GM19193 (cell line): ENCODE data around the gene STPG4.

ENCODE experiments used
- POLR2A ChIP-seq: IDR thresholded peaks from 4 replicates; pipeline ENCODE4 v1.6.1; 2011; ENCODE audit not compliant: insufficient read depth, insufficient read length; ENCODE audit errors: extremely low read depth

STPG4 gene

GRCh38 chr2:47041891-47042684 is 113.0 kb downstream of the STPG4 start:
- TF ChIP-seq POLR2A, result no peak

DNA sequence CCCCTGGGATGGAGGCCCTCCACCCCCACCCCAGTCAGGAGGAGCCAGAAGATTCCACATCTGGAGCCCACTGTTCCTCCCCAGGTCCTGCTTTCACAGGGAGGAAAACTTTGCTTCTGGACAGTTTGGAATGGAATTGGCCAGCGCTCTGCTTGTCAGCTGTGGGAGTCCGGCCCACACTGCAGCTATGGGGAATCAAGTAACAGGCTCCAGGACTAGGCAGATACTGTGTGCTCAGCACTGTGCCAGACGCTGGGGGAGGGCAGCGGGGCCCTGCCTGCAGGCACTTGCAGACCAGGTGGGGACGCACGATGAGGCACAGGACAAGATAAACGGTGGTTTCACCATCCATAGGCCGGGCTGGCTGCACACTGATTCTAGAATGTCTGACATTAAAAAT is 114.0 kb downstream of the STPG4 start:
- TF ChIP-seq POLR2A, result no peak

DNA sequence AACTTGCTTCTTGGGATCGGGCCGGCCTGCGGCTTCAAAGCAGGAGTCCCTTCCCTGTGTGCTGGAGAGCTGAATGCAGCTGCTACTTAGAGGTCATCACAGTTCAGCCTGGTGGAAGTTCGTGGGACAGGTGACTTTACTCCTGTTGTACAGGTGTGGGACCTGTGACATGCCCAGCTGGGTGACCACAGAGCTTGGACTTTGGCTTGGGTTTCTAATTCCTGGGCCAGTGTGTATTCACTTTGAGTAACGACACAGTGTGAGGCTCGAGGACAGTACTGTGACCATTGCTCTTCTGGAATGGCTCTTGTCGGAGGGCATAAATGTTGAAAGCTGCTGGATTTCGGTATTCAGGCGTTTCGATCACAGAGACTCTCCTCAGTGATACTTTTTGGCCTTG is 114.5 kb downstream of the STPG4 start:
- no peak for TF ChIP-seq POLR2A

- no peak for TF ChIP-seq POLR2A
Observed at GRCh38 chr2:47039913-47040562, 115.1 kb downstream of the STPG4 start.

GRCh38 chr2:47039489-47039870 is 115.6 kb downstream of the STPG4 start:
- no peak for TF ChIP-seq POLR2A

- no peak for TF ChIP-seq POLR2A
Observed at GRCh38 chr2:47038656-47039488, 116.2 kb downstream of the STPG4 start.

GRCh38 chr2:47037678-47038077 is 117.4 kb downstream of the STPG4 start:
- no peak for TF ChIP-seq POLR2A
